Stimulated activated CD4-positive, alpha-beta T cell treated with anti-CD3 and anti-CD28 coated beads, Interleukin-1b, Interleukin-23, amount 100 ng/mL, for 1 hour (primary cell): ENCODE data around the gene MERTK.

ENCODE experiments used
- DNase-seq, 2 donors: peaks; one replicate each; pipeline ENCODE4 v3.0.0-alpha.2; 2020; ENCODE audit warnings: low read depth in 2 of 2

Gene MERTK

DNA sequence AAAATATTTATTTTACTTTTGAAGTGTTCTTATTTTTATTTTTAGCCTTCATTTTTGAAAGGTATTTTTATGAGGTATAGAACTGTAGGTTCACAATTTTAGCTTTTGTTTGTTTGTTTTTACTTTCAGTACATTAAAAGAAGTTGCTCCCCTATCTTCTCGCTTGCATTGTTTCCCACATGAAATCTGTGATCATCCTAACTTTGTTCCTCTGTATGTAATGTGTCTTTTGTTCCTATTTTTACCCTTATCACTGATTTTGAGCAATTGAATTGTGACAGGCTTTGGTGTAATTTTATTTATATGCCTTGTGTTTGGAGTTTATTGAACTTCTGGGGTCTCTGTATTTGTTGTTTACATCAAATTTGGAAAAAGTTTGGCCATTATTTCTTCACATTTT is 78.8 kb downstream of the MERTK start:
- DNase-seq: no peak

DNA sequence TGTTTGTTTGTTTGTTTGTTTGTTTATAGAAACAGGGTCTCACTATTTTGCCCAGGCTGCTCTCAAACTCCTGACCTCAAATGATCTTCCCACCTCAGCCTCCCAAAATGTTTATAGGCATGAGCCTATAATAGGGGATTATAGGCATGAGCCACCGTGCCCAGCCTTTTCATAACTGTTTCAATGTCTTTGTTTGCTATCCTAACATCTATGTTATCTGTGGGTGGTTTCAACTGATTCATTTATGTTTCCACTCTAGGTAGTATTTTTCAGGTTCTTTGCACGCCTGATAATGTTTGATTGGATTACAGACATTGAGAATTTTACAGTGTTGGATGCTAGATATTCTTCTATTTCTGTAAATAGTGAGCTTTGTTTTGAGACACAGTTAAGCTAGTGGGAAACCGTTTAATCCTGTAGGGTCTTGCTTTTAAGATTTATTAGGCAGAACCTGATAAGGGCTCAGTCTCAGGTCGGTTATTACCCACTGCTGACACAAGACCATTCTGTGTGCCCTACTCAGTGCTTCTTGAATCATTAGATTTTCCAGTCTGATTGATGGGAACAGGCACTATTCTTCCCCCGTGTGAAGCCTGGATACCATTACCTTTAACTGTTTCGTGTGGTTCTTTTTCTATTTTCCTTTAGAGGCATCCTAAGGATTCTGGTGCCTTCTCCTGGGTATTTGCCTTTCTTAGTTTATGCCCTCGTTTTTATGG is 80.2 kb downstream of the MERTK start:
- no peak for DNase-seq

DNA sequence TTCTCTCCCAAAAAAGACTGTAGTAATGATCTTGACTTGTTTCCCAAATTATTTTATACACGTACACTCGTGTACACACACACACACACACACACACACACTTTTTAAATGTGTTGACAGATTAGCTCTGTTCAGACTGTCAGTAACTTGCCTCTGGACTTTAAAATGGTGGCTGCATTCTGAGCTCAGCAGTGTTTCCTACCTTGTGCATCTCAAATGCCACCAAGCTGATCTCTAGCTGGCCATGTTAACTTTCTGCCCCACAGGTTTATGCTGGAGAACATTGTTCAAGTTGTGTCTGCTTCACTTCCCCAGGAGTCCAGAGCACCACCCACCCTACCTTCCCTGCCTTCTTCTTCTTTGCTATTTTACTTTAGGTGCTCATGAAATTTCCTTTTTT is 83.3 kb downstream of the MERTK start:
- DNase-seq: no peak

DNA sequence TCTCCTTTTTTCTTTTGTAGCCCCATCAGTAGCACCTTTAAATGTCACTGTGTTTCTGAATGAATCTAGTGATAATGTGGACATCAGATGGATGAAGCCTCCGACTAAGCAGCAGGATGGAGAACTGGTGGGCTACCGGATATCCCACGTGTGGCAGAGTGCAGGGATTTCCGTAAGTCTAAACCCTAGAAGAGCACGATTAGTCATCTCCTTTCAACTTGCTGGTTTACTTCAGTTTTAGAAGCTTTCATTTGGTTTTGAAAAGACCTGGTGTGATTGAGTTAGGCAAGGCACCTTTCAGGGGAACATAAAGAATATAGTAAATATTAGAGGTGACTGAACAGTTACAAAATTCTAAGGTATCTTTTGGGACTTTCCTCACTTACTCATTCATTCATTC is 84.4 kb downstream of the MERTK start:
- DNase-seq: no peak

DNA sequence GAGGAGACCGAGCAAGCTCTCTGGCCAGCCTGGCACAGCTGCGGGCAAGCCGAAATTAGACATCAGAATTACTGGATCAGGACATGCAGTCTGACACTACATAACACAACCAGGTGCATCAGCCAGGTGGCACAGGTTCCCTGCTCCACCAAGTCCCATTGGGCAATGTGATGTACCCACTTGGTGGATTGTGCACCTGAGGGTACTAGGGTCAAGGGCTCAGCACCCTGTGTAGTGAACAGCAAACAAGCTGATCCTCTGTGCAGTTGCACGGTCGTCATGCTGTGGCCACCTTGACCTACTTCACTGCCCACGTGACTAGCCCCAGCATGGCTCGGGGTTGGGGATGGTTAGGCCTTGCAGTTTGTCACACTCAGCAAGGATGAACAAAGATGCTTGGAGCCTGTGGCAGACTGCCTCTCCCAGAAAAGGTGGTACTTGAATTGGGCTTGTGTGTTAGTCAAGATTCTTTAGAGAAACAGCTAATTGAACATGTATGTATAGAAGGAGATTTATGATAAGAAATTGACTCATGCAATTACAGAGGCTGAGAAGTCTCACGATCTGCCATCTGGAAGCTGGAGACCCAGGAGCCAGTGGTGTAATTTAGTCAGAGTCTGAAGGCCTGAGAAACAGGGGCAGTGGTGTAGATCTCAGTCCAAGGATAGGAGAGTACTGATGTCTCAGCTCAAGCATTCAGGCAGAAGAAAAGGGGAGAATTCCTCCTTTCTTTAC is 85.2 kb downstream of the MERTK start:
- DNase-seq: no peak

DNA sequence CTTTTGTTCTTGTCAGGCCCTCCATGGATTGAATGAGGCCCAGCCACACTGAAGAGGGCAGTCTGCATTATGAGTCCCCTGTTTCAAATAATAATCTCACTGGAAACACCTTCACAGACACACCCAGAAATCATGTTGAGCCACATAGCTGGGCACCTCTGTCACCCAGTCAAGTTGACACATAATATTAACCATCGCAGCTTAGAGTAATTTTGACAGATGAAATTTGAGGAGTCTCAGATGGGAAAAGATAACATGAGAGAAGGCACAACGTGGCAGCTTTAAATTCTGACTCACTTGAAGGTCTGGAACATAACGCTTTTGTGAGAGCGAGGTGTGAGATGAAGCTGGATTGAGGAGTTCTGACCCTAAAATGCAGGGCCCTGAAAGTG is 85.8 kb downstream of the MERTK start:
- no peak for DNase-seq

DNA sequence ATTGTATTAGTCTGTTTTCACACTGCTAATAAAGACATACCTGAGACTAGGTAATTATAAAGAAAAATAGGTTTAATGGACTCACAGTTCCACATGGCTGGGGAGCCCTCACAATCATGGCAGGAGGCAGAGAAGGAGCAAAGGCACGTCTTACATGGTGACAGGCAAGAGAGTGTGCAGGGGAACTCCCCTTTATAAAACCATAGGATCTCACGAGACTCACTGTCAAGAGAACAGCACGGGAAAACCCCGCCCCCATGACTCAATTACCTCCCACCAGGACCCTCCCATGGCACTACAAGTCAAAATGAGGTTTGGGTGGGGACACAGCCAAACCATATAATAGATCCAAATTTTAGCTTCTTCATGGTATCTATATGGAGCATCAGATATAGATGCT is 87.1 kb downstream of the MERTK start:
- DNase-seq: no peak

DNA sequence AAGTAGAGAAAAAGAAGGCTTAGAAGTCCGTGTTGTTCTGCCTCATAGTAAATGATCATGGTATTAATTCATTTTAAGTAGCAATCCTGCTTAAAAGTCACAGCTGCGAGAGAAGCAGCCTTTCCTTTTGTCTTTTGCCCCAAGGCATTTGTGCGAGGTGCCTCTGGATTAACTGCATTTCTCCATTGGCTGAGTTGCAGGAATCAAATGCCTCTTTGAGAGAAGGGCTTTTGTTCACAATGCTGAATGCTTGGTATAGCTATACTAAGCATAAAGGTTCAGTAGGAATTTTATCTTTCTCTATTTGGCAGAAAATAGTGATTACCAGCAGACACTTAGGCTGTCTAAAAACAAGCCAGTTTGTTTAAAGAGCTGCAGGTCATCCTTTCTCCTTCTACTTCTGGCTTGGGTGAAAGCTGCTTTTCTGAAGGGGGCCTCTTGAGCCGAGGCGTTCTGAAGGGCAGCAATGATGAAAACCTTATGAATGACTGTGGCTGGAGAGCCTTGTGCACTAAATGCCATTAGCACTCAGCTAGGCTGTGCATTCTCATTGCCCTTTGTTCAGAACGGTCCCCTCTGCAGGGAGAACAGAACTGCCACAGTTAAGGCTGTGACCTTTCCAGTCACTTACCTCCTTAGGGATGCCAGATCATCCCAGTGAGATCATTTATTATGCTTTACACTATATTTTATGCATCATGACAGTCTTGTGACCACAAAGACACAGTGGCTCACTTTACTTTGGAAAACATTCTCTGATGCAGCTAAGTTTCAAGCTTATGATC is 87.9 kb downstream of the MERTK start:
- no peak for DNase-seq

DNA sequence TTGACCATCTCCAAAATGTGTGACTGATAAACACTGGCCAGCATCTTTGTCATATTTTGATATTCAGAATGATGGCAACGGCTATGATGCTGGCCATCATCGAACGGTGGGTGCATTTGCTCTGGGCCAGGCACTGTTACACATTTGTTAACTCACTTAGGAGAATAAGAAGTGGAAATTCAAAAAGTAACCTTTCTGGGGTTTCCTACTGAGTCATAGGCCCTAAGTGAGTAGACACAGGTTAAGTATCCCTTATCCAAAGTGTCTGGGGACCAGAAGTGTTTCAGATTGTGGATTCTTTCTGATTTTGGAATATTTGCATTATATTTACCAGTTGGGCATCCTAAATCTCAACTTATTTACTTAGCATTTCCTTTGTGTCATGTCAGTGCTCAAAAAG is 92.0 kb downstream of the MERTK start:
- no peak for DNase-seq

DNA sequence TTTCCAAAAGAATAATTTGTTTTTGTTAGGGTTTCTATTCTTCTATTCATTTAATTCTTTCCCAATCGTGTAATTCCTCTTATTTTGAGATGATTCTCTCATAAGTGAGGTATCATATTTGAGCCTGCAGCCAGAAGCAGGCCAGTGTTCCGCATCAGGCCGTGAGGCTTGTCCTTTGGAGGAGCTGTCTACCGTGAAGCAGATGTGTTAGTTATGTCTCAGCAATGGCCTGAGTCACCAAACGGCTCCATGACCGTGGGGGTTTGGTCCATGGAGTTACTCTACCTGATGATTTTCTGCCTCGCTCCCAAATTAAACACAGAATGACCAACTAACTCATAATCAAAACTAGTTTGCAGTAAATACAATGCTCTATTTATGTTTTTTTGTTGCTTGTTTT is 92.4 kb downstream of the MERTK start:
- no peak for DNase-seq

DNA sequence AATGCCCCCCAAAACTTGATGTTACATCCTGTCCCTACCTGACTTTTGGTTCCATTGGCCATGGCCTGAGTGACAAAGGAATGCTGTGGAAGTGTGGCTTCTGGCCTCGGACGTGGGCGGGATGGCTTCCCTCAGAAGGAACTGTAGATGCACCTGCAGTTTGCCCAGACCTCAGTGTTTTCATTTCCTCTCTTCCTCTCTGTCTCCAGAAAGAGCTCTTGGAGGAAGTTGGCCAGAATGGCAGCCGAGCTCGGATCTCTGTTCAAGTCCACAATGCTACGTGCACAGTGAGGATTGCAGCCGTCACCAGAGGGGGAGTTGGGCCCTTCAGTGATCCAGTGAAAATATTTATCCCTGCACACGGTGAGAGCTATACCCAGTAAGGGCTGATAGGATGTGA is 95.6 kb downstream of the MERTK start:
- no peak for DNase-seq

DNA sequence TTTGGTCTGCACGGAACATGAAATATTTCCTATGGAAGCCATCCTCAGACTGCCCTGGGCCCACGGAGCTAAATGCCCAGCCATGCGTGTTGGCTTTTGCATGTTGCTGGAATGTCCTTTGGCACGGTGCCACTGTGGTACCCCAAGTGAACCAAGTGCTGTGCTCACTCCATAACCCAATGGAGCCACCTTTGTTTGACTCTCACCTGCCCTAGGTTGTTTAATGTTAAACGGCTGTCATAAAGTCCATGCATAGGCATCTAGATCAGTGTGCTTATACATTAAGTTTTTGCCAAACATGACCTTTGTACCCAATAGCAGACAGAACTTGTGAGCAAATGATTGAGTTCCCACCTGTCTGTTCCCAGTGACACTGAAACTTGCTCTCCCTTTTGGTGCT is 96.7 kb downstream of the MERTK start:
- DNase-seq: no peak

DNA sequence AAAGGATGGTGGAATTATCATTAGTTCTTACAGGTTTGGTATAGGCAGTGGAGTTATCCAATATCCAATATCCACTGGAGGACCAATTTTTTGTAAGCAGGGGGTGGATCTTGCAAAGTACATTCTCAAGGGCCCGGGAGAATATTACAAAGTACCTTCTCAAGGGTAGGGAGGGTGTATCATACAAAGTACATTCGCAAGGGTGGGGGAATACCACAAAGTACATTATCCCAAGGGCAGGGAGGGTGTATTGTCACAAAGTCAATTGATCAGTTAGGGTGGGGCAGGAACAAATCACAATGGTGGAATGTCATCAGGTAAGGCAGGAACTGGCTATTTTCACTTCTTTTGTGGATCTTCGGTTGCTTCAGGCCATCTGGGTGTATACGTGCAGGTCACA is 101.4 kb downstream of the MERTK start:
- no peak for DNase-seq

DNA sequence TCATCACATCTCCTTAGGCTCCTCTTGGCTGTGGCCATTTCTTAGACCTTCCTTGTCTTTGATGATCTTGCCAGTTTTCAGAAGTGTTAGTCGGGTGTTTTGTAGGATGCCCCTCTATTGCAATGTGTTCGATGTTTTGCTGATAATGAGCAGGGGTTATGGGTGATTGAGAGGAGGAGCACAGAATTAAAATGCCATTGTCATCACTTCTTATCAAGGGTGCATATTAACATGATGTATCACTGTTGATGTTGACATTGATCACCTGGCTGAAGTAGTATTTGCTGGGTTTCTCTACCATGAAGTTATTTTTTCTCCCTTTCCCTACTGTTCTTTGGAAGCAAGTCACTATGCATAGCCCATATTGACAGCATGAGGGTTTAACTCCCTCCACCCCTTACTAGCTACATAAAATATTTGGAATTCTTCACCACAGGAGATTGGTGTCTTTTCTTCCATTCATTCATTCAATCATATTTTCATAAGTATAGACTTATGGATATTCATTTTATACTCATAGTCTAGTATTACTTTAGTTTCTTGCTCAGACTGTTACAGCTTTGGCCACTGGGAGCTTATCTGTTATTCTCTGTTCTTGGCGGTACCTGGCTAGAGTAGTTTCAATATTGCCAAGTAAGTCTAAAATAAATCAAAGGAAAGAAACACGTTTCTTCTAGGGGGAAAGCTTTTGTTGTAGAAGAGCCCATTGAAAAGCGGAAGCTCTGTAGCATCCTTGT is 102.2 kb downstream of the MERTK start:
- DNase-seq: no peak

DNA sequence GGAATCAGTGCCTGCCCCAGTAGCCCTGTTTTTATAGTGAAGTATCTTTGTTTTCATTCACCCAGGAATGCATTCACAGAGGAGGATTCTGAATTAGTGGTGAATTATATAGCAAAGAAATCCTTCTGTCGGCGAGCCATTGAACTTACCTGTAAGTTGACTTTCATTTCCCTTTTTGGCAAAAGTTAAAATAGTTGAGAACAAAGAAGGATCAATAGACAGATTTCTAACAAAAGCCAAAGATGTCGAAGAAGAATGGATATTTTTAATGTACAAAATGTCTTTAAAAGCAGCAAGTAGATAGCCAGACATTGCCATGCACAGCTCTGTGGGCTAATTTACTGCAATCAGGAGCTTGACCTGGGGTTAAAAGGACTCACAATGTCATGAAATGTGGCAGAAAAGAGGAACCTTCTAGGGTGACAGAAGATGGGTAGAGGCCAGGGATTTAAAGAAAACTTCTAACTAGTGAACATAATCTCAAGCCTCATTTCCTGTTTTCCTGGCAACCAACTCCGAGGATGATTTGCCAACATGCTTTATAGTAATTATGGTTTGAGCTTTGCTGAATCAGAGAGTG is 102.8 kb downstream of the MERTK start:
- DNase-seq: no peak

DNA sequence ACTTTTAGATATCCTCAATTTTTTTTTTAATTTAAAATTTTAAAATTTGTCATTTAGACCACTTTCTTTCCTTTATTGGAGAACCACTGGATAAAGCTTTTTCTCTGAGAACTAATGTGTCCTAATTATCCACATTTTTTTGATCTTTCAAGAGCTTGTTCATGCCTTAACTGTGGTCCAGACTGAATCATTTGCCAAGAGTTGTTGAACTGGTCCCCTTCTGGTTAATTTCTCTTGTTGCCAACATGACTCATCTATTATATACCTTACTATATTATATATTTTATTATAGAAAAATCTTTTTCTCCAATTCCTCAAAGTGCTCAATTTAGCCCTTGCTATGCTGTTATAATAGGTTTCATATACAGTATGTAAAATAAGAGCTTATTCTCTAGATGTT is 103.5 kb downstream of the MERTK start:
- no peak for DNase-seq

DNA sequence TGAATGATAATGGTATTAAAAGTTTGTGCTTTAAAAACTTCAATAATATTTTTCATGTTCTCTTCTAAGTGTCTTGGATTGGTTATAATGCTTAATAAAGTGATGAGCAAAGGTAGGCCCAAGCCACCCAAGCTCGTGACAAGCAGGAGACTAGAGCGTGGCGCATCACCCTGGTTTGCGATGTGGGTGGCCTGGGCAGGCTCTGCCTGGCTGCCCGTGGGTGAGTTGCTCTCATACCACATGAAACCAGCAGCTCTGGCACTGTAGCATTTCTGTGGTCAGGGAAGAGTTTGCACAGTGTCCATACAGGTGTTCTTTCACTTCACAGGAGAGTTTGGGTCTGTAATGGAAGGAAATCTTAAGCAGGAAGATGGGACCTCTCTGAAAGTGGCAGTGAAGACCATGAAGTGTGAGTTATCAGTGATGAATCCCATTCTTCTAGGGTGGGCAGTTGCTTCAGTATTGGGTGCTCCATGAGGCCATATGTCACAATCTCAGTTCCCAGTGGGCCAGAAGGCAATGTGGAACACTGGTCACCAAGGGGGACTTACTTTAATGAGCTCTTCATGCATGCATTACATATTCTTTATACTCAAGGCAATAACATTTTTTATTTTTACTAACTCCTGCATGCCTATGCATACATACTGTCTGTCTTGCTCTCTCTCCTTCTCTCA is 105.3 kb downstream of the MERTK start:
- no peak for DNase-seq

DNA sequence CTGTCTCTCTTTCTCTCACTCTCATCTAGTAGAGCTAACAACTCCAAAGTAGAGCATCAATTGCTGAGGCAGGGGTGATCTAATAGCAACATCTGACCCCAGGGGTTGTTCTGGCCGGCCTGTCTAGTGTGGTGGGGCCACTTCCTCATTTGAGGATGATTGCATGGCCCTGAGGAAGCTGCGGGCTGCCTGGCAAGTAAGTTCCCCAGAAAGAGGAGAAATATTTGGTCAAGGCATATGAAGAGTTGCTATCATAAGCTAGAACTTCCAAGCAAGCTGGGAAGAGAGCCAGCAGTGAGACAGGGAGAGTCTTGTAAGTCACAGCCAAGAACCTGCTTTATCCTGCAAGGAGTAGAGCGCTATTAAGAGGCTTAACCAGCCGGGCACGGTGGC is 105.8 kb downstream of the MERTK start:
- DNase-seq: no peak

DNA sequence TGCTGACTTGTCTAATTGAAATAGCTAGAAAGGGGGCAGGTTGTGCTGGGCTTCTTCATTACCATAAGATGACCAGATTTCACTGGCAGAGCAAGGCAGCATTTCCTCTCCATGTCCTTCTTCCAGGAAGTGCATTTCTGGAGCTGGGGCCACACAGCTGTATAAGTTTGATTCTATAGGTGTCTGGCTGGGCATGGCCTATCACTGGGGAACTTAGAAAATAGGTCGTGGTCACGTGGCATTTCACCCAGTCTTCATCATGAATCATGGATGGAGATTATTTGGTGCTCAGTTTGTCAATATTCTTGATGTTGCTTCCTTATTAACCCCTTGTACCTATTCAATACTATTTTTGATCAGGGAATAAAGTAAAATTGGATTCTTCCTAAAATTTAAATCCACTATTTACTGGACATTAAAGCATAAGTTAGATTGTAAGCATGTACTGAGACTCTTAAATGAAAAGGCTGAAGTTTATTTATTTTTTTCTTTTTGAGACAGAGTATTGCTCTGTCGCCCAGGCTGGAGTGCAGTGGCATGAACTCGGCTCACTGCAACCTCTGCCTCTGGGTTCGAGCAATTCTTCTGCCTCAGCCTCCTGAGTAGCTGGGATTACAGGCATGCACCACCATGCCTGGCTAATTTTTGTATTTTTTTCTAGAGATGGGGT is 107.1 kb downstream of the MERTK start:
- no peak for DNase-seq

DNA sequence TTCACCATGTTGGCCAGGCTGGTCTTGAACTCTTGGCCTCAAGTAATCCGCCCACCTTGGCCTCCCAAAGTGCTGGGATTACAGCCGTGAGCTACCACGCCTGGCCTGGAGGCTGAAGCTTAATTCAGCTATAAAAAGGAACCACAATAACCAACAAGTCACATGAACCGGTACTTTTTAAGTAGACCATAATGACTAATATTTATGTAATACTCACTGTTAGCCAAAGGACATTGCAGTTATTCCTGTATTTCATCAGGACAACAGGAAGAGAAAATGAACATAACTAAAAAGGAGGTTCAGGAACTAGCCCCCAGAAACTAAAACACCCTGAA is 107.6 kb downstream of the MERTK start:
- DNase-seq: no peak

DNA sequence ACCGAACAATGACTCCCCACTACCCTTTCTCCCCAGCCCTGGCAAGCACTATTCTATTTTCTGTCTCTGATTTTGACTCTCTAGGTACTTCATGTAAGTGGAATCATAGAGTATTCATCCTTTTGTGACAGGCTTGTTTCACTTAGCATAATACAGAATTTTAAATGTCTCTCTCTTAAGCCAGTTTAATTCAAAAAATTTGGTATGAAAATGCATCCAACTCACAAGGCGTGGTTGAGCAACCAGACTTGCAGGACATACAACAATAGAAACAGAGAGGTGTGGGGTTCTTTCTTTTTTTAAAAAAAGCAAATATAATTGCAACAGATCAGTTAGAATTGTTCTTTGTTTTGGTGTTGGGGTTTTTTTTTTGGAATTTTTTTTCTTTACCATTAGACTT is 109.1 kb downstream of the MERTK start:
- no peak for DNase-seq
